Left lung (tissue), 10 donors: ENCODE data around the gene ARMS2. TPM values are rescaled to one million over a fixed set of nuclear protein-coding genes. Genes with fewer than 3 reads are reported as not detected.

Experiments
- ATAC-seq: fragments of 200-7000 bp; cut with Tn5 transposase; one replicate; pipeline ENCODE4 v1.9.1; 2020; ENCODE audit warnings: moderate library complexity
- DNase-seq, 4 donors: peaks; one replicate each; pipeline ENCODE4 v3.0.0-alpha.2; 2013 to 2020
- H3K27ac ChIP-seq, 2 donors: fragments of 200-600 bp; sonication (generic) in 1 of 2; one replicate each; pipeline versions ENCODE4 v1.5.0 to v1.8.0; 2020 to 2021
- H3K27me3 ChIP-seq, 2 donors: fragments of 200-600 bp; sonication (generic) in 1 of 2; one replicate each; pipeline versions ENCODE4 v1.5.0 to v1.8.0; 2020 to 2021
- H3K36me3 ChIP-seq, 2 donors: fragments of 200-600 bp; sonication (generic) in 1 of 2; one replicate each; pipeline versions ENCODE4 v1.5.0 to v1.8.0; 2020 to 2021
- H3K4me1 ChIP-seq, 2 donors: fragments of 200-600 bp; one replicate each; pipeline ENCODE4 v1.8.0; 2021
- H3K4me3 ChIP-seq, 2 donors: fragments of 200-600 bp; sonication (generic) in 1 of 2; one replicate each; pipeline versions ENCODE4 v1.5.0 to v1.8.0; 2020 to 2021; ENCODE audit warnings: mild to moderate bottlenecking in 1 of 2
- H3K9me3 ChIP-seq, 2 donors: fragments of 200-600 bp; sonication (generic) in 1 of 2; one replicate each; pipeline versions ENCODE4 v1.5.0 to v1.8.0; 2020 to 2021
- intact Hi-C, 2 donors: fragments of 100-400 bp; cut with DNase I; formaldehyde crosslinking; loops; one replicate each; pipeline versions ENCODE4 v1.11.2 to v1.14.2; 2022
- polyA plus RNA-seq, 6 donors: library from polyadenylated mRNA; unstranded; fragments of 120-200 nt; gene quantifications; one replicate each; pipeline ENCODE4 v1.2.1, GENCODE V29; 2013; ENCODE audit not compliant: insufficient read length in 6 of 6
- total RNA-seq, 2 donors: library from RNA; stranded (reverse); fragmentation: NEBNext Ultra II Directional; extraction: Animal tissue kit (Norgen Biotek cat#: 25700); gene quantifications; one replicate each; pipeline ENCODE4 v1.2.1, GENCODE V29; 2021
- TF ChIP-seq, protein P1 (sequence below), 2 donors: fragments of 200-600 bp; sonication (generic) in 1 of 2; IDR thresholded peaks; one replicate each; pipeline versions ENCODE4 v1.5.0 to v1.8.0; 2021; ENCODE audit warnings: antibody characterized with exemption in 2 of 2
- donor health status: DM: no; HTN: yes; CAD: no.
- donor health status: DM: no; HTN: no; CAD: no.

ARMS2 gene
- total and polyA plus RNA-seq, 8 donors, result 0.24 TPM; not detected in 7

DNA sequence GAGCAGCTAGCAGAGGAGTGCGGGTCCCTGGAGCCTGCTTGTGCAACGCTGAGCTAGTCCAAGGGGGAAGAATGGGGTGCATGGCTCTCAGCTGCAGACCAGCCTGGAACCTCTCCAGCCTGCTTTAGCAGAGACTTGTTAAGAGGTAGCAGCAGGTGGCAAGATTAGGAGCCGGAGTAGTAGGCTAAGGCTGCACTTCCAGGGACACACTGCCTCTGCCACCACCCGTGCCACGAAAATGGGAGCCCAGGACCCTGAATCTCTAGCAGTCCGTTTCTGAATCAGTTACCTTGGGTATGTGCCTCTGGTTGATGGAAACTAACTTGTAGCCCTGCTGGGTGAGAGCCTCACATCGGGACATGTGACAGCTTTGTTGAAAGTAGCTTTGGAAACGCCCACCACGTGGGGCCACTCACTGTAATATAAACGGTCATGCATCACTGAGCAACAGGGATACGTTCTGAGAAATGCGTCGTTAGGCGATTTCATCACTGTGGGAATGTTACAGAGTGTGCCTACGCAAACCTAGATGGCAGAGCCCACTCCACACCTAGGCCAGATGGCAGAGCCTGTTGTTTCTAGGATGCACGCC, 32.8 kb downstream of the ARMS2 start:
- TF ChIP-seq, protein P1, sequence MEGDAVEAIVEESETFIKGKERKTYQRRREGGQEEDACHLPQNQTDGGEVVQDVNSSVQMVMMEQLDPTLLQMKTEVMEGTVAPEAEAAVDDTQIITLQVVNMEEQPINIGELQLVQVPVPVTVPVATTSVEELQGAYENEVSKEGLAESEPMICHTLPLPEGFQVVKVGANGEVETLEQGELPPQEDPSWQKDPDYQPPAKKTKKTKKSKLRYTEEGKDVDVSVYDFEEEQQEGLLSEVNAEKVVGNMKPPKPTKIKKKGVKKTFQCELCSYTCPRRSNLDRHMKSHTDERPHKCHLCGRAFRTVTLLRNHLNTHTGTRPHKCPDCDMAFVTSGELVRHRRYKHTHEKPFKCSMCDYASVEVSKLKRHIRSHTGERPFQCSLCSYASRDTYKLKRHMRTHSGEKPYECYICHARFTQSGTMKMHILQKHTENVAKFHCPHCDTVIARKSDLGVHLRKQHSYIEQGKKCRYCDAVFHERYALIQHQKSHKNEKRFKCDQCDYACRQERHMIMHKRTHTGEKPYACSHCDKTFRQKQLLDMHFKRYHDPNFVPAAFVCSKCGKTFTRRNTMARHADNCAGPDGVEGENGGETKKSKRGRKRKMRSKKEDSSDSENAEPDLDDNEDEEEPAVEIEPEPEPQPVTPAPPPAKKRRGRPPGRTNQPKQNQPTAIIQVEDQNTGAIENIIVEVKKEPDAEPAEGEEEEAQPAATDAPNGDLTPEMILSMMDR (IDR thresholded peaks at IDR 0.05), result no peak
- peak in 1 of 4 donors; percentile 44 for DNase-seq
- H3K27ac ChIP-seq, result no peak overlapping the region
- H3K27me3 ChIP-seq, result no peaks in the 10 kb centered on the region
- ATAC-seq, result no peak
- peaks cover 7 to 23% of the 10 kb centered on the region in 2 donors for H3K4me1 ChIP-seq
- no peaks in the 10 kb centered on the region for H3K9me3 ChIP-seq
- no peak overlapping the region for H3K4me3 ChIP-seq
- intact Hi-C loops, result no loop called here
- H3K36me3 ChIP-seq, result no peaks in the 10 kb centered on the region

- Histone ChIP-seq H3K9me3 (no peaks in the 10 kb centered on the region), H3K4me1 (peaks cover 9 to 24% of the 10 kb centered on the region in 2 donors), H3K27me3 (no peaks in the 10 kb centered on the region), H3K27ac (no peak overlapping the region), H3K36me3 (no peaks in the 10 kb centered on the region), H3K4me3 (no peak overlapping the region)
- TF ChIP-seq, protein P1 (IDR thresholded peaks at IDR 0.05), result no peak
- DNase-seq (no peak), ATAC-seq (peak; percentile 21)
- intact Hi-C loops, result no loop called here
Measured at GRCh38 chr10:122490268-122490667, 35.8 kb downstream of the ARMS2 start.

- H3K27me3 ChIP-seq, result no peaks in the 10 kb centered on the region
- no peaks in the 10 kb centered on the region for H3K36me3 ChIP-seq
- no peak for DNase-seq
- H3K4me3 ChIP-seq, result no peak overlapping the region
- ATAC-seq, result no peak
- no peaks in the 10 kb centered on the region for H3K9me3 ChIP-seq
- TF ChIP-seq, protein P1 (IDR thresholded peaks at IDR 0.05), result no peak
- intact Hi-C loops, result no loop called here
- peaks cover 12 to 21% of the 10 kb centered on the region in 2 donors for H3K4me1 ChIP-seq
- peak overlapping the region in 1 of 2 donors; percentile 15 for H3K27ac ChIP-seq
Measured at GRCh38 chr10:122490786-122491680, 36.6 kb downstream of the ARMS2 start.

DNA sequence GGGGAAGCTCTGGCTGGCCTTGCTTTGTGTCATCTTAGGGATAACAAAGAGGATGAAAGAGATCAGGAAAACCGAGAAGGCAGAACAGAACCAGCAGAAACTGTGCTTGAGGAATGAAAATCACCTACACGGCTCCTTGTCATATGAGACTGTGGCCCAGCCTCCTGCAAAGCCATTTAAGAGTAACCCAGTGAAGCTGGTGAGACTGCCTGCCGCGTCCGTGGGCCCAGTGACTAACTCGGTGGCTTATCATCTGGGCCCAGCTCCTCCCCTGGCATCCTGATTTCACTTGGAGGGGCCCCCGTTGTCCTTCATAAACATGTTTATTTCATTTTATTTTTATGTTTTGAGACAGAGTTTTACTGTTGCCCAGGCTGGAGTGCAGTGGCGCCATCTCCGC, 37.6 kb downstream of the ARMS2 start:
- no peaks in the 10 kb centered on the region for H3K9me3 ChIP-seq
- TF ChIP-seq, protein P1 (IDR thresholded peaks at IDR 0.05), result no peak
- intact Hi-C loops, result no loop called here
- H3K36me3 ChIP-seq, result no peaks in the 10 kb centered on the region
- H3K4me1 ChIP-seq, result peaks cover 12 to 20% of the 10 kb centered on the region in 2 donors
- no peak overlapping the region for H3K4me3 ChIP-seq
- no peaks in the 10 kb centered on the region for H3K27me3 ChIP-seq
- peak overlapping the region in 1 of 2 donors; percentile 15 for H3K27ac ChIP-seq
- no peak for DNase-seq
- no peak for ATAC-seq

- peak overlapping the region in 1 of 2 donors; percentile 33 for H3K27ac ChIP-seq
- peaks cover 12 to 15% of the 10 kb centered on the region in 2 donors for H3K4me1 ChIP-seq
- TF ChIP-seq, protein P1 (IDR thresholded peaks at IDR 0.05), result no peak
- H3K9me3 ChIP-seq, result no peaks in the 10 kb centered on the region
- H3K36me3 ChIP-seq, result no peaks in the 10 kb centered on the region
- peak in 1 of 4 donors; percentile 58 for DNase-seq
- ATAC-seq, result peak; percentile 4
- no peaks in the 10 kb centered on the region for H3K27me3 ChIP-seq
- intact Hi-C loops, result no loop called here
- no peak overlapping the region for H3K4me3 ChIP-seq
Measured at GRCh38 chr10:122492999-122493481, 38.6 kb downstream of the ARMS2 start.
